Heart left ventricle (tissue), 16 donors: ENCODE results near the gene HSPA1L. TPM values are rescaled to one million over a fixed set of nuclear protein-coding genes. Genes with fewer than 3 reads are reported as not detected.
A peak's percentile ranks its signal among the peaks of the same experiment; 100 is the strongest.

ENCODE experiments used
- ATAC-seq, 4 donors: fragments of 200-7000 bp; cut with Tn5 transposase; one replicate each; pipeline ENCODE4 v1.9.1; 2020 to 2022; ENCODE audit warnings: moderate library complexity in 4 of 4, mild to moderate bottlenecking in 3 of 4, moderate number of reproducible peaks in 1 of 4
- DNase-seq, 5 donors: peaks; one replicate each; pipeline ENCODE4 v3.0.0-alpha.2; 2020
- H3K27ac ChIP-seq, 12 donors: fragments of 200-600 bp; sonication (generic) in 4 of 12; one replicate each; pipeline versions ENCODE4 v1.5.0 to v1.8.0; 2016 to 2022; ENCODE audit warnings: mild to moderate bottlenecking in 2 of 12
- H3K27me3 ChIP-seq, 9 donors: fragments of 200-600 bp; sonication (generic) in 2 of 9; one replicate each; pipeline versions ENCODE4 v1.5.1 to v1.8.0; 2016 to 2022; ENCODE audit warnings: mild to moderate bottlenecking in 3 of 9
- H3K36me3 ChIP-seq, 9 donors: fragments of 200-600 bp; sonication (generic) in 2 of 9; one replicate each; pipeline versions ENCODE4 v1.5.0 to v1.8.0; 2018 to 2022; ENCODE audit warnings: mild to moderate bottlenecking in 2 of 9
- H3K4me1 ChIP-seq, 12 donors: fragments of 200-600 bp; sonication (generic) in 4 of 12; one replicate each; pipeline versions ENCODE4 v1.5.0 to v1.8.0; 2016 to 2022; ENCODE audit warnings: mild to moderate bottlenecking in 3 of 12
- H3K4me3 ChIP-seq, 12 donors: fragments of 200-600 bp; sonication (generic) in 4 of 12; one replicate each; pipeline versions ENCODE4 v1.5.0 to v1.8.0; 2017 to 2022; ENCODE audit warnings: mild to moderate bottlenecking in 9 of 12, moderate library complexity in 4 of 12
- H3K9me3 ChIP-seq, 12 donors: fragments of 200-600 bp; sonication (generic) in 4 of 12; one replicate each; pipeline versions ENCODE4 v1.5.0 to v1.8.0; 2016 to 2022; ENCODE audit warnings: mild to moderate bottlenecking in 1 of 12
- CTCF ChIP-seq, 12 donors: fragments of 200-600 bp; sonication (generic) in 4 of 12; IDR thresholded peaks; one replicate each; pipeline versions ENCODE4 v1.5.0 to v1.8.0; 2018 to 2022; ENCODE audit warnings: antibody characterized with exemption in 12 of 12, mild to moderate bottlenecking in 5 of 12
- POLR2A ChIP-seq, 2 donors: fragments of 450-650 bp; IDR thresholded peaks; one replicate each; pipeline ENCODE4 v1.6.1; 2017; ENCODE audit warnings: antibody characterized with exemption in 2 of 2, mild to moderate bottlenecking in 2 of 2, moderate library complexity in 2 of 2
- WGBS, 4 donors: extraction: QIAGEN DNeasy Blood & Tissue Kit in 2 of 4; methylation state at CpG; one replicate each; pipeline versions ENCODE4 v1.1.5 to v1.1.7; 2013 to 2018; 5-methylcytosine and 5-hydroxymethylcytosine counted together
- intact Hi-C, 10 donors: fragments of 100-400 bp; cut with DNase I; formaldehyde crosslinking; loops; one replicate each; pipeline versions ENCODE4 v1.11.1 to v1.14.2; 2022
- polyA plus RNA-seq, 2 donors: library from polyadenylated mRNA; stranded (reverse); fragments of 200-250 nt; gene quantifications; one replicate each; pipeline ENCODE4 v1.2.3, GENCODE V29; 2013
- total RNA-seq, 9 donors: library from RNA; depleted of rRNA in 2 of 9; stranded (reverse); fragments of >200 nt in 2 of 9; fragmentation: NEBNext Ultra II Directional in 3 of 9; extraction: Animal tissue kit (Norgen Biotek cat#: 25700) in 3 of 9; gene quantifications; one replicate each; pipeline versions ENCODE4 v1.1.0 to v1.2.4, GENCODE V29; 2016 to 2023
- donor health status: ischemic (EF 13 %, LVEDD 7.1; RV severe dilation, severe dysfunction).
- donor health status: healthy with polysubstance abuse.
- donor health status: DM: no; HTN: yes; CAD: no.
- donor health status: DM: no; HTN: no; CAD: no.
- donor health status: ischemic (EF 25% LVEDD 6.9; RV normal size, moderate dysfunction).
- donor health status: ischemic (EF 25% LVEDD 5.7; RV mildly dilated, moderate dysfunction).
- donor health status: healthy.
- donor health status: DM: yes; HTN: yes; CAD: no.
- donor health status: ischemic (EF 35%, LVEDD 5.7; RV mildly dilated, moderate dysfunction).
- donor health status: nonischemic (EF 11% LVEDD 7.7; RV severe dilation, severe dysfunction).
- donor health status: DM: yes; HTN: yes; CAD: no.
- donor health status: PGD.
- donor health status: ischemic (EF 29% LVEDD 5.4; RV normal size, mild dysfunction).
- donor health status: nonischemic (EF 23%, LVEDD 6.1; RV moderate dilation, normal function).

HSPA1L gene
- total and polyA plus RNA-seq, 11 donors: 0.95 to 3.6 (median 1.8) TPM

DNA sequence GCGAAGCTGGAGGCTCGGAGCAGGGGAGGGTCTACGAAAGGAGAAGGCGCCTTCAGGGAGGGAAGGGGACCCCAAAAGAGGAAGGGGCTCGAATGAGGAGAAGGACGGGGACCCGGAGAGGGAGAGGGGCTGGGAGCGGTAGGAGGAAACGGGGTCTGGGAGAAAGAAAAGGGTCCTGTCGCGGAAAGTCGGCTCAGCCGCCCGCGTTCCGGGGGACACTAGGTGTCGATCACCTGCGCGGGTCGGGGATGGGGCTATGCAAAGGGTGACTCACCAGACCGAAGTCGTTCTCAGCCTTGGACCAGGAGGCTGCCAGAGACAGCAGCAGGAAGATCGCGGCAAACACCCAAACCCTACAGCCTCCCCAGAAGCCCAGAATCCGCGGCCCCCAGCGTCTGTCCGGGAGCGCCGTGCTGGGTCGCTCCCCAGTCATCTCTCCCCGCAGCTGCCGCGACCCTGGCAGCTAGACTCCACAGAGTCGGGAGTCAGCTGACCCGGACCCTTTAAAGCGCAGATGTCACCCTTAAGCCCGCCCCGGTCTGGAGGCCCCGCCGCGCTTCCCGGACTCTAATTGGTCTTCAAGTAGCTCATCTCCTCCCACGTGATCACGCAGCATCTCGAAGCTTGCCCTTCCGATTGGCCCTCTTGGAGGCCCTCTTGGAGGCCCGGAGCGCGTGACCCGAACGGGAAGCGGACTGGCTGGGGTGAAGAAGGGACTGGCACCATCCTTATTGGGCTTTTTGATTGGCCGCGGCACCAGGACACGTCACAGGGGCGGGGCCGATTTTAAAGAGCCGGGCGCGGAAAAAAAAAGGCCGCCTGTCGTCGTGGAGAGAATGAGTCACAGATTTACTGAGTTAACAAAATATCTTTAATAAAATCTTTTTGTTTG lies 47.5 kb upstream of the HSPA1L start, which contains the start of gene NEU1:
Gene NEU1 (minus strand): TSS at position 478 of the 892 bp plus-strand sequence. CDS start 45 bp downstream, at position 433.
- Histone ChIP-seq H3K27ac (peak within 1 kb of the TSS; percentile 38 to 90 (median 84)), H3K4me3 (peak within 1 kb of the TSS; percentile 62 to 91 (median 76)), H3K4me1 (peaks cover 0 to 24% (median 16%) of the 10 kb centered on the region in 12 donors), H3K27me3 (no peaks in the 10 kb centered on the region), H3K36me3 (peaks cover 0 to 38% (median 31%) of the 10 kb centered on the region in 9 donors), H3K9me3 (no peaks in the 10 kb centered on the region)
- intact Hi-C loops: loop anchor here in 4 of 10 donors (2.0 to 10.0 kb wide), 3 partner anchors 26 to 178 kb away; partner anchors contain the start of gene LY6G5C (in 1 of the 4)
- peak; percentile 98 to 99 (median 98) for ATAC-seq
- WGBS, 4 donors: 0 to 1% (median 1%) methylated on average over 46 to 64 of the region's 64 CpGs
- TF ChIP-seq CTCF (IDR thresholded peaks at IDR 0.05) (no peak), POLR2A (IDR thresholded peaks at IDR 0.05) (peak; percentile 88 to 99)
- DNase-seq: peak; percentile 100

DNA sequence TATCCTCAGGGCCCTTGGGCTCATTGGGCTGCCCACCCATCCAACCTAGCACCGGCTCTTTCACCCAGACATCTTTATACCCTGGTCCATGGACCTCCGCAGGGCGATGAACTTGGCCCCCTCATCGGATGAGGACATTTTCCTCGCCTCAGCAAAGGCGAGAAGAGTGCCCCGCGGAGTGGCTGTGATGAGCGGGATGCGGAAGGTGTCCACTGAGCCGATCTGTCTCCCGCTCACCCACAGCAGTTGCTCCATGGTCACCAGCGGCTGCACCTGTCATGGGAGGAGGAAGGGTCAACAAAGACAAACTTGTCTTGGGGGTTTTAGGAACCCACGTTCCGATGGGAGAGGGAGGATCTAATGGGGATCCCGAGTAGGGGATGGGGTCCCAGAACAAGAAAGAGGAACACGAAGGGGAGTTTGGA lies 46.8 kb upstream of the HSPA1L start:
- no peaks in the 10 kb centered on the region for H3K9me3 ChIP-seq
- H3K27me3 ChIP-seq: no peaks in the 10 kb centered on the region
- intact Hi-C loops: loop anchor here in 4 of 10 donors (2.0 to 10.0 kb wide), 3 partner anchors 25 to 177 kb away; partner anchors contain the start of gene LY6G5C (in 1 of the 4)
- DNase-seq: no peak
- H3K4me3 ChIP-seq: peak overlapping the region; percentile 62 to 91 (median 76)
- H3K27ac ChIP-seq: peak overlapping the region in 10 of 12 donors; percentile 70 to 90 (median 84)
- 38 to 50% (median 45%) methylated on average over 17 of the region's 17 CpGs for WGBS, 4 donors
- TF ChIP-seq CTCF (IDR thresholded peaks at IDR 0.05) (no peak), POLR2A (IDR thresholded peaks at IDR 0.05) (no peak)
- peaks cover 0 to 24% (median 16%) of the 10 kb centered on the region in 12 donors for H3K4me1 ChIP-seq
- ATAC-seq: no peak
- peaks cover 0 to 44% (median 38%) of the 10 kb centered on the region in 9 donors for H3K36me3 ChIP-seq

DNA sequence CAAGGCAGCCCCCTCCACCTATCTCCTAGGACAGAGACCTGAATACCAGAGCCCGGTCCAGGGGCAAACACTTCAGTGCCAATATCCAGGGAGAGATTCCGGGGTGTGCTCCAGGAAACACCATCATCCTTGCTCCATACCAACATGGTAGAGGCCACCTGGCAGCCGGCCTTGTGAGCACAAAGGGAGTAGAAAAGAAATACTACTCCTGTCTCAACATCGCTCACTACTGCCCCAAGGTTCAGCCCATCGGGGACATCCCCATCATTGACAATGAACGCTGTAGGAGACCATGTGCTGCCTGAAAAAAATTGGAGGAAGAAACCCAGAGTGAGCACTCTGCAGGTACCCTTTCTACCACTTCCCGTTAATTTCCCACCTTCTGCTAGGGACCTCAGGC lies 46.1 kb upstream of the HSPA1L start:
- intact Hi-C loops: loop anchor here in 1 of 10 donors (10.0 kb wide), 1 partner anchor 176 kb away; the partner anchor contains the start of gene LY6G5C
- no peak for ATAC-seq
- WGBS, 4 donors: 93 to 96% (median 94%) methylated on average over 7 of the region's 7 CpGs
- DNase-seq: no peak
- Histone ChIP-seq H3K27ac (no peak overlapping the region), H3K36me3 (peaks cover 0 to 49% (median 41%) of the 10 kb centered on the region in 9 donors), H3K4me3 (no peak overlapping the region), H3K27me3 (no peaks in the 10 kb centered on the region), H3K9me3 (no peaks in the 10 kb centered on the region), H3K4me1 (peaks cover 0 to 24% (median 16%) of the 10 kb centered on the region in 12 donors)
- TF ChIP-seq CTCF (IDR thresholded peaks at IDR 0.05) (no peak), POLR2A (IDR thresholded peaks at IDR 0.05) (no peak)

DNA sequence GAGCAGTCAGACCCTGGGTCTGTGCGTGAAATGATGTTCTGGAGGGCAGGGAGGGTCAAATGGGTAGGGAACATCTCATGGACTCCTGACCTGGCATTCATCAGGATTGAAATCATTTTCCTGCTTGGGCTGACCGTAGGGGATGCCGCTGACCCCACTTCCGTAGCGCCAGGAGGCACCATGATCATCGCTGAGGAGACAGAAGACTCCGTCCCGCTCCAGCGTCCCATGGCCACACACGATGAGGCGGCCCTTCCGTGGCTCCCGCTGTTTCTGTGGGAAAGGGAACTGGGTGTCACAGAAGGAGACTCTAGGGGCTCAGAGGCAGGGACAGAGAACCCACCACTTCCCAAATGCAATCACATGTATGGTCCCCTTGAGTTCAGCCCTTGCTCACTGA lies 45.3 kb upstream of the HSPA1L start:
- no peak for DNase-seq
- WGBS, 4 donors: 92 to 97% (median 94%) methylated on average over 12 to 13 of the region's 13 CpGs
- Histone ChIP-seq H3K36me3 (peaks cover 0 to 53% (median 41%) of the 10 kb centered on the region in 9 donors), H3K9me3 (no peaks in the 10 kb centered on the region), H3K27me3 (no peaks in the 10 kb centered on the region), H3K4me1 (peaks cover 0 to 24% (median 16%) of the 10 kb centered on the region in 12 donors), H3K27ac (no peak overlapping the region), H3K4me3 (no peak overlapping the region)
- ATAC-seq: no peak
- intact Hi-C loops: loop anchor here in 1 of 10 donors (10.0 kb wide), 1 partner anchor 176 kb away; the partner anchor contains the start of gene LY6G5C
- no peak for TF ChIP-seq CTCF (IDR thresholded peaks at IDR 0.05)
- no peak for TF ChIP-seq POLR2A (IDR thresholded peaks at IDR 0.05)
